Activated T-helper 1 cell treated with anti-CD3 and anti-CD28 coated beads, Interleukin-2, amount 50 U/mL, for 16 hours (primary cell): ENCODE results near the gene ZNRF4.

Source experiments
- DNase-seq, 2 donors: peaks; one replicate each; pipeline ENCODE4 v3.0.0-alpha.2; 2020; ENCODE audit warnings: low read depth in 1 of 2, low spot score in 1 of 2

ZNRF4 gene

DNA sequence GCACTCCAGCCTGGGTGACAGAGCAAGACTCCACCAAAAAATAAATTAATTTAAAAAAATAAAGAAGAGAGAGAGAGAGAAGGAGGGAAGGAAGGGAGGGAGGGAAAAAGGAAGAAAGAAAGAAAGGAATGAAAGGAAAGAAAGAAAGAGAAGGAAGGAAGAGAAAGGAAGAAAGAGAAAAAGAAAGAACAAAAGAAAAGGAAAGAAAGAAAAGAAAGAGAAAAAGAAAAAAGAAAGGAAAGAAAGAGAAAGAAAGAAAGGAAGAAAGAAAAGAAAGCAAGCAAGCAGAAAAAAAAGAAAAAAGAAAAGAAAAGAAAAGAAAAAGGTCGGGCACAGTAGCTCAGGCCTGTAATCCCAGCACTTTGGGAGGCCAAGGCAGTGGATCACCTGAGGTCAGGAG, 14.9 kb upstream of the ZNRF4 start:
- DNase-seq, result no peak

DNA sequence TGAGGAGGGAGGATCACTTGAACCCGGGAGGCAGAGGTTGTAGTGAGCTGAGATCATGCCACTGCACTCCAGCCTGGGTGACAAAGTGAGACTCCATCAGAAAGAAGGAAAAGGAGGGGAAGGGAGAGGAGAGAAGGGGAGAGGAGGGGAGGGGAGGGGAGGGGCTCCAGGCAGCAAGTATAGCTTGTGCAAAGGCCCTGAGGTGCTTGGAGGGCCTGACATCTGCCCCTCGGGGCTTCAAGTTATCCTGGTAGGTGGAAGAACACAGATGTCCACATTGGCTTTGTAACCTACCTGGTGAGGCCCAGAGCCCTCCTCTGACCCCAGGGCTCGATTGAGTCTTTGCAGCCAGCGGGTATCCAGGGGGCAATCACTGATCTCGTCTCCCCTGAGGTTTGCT, 11.5 kb upstream of the ZNRF4 start:
- DNase-seq, result no peak

DNA sequence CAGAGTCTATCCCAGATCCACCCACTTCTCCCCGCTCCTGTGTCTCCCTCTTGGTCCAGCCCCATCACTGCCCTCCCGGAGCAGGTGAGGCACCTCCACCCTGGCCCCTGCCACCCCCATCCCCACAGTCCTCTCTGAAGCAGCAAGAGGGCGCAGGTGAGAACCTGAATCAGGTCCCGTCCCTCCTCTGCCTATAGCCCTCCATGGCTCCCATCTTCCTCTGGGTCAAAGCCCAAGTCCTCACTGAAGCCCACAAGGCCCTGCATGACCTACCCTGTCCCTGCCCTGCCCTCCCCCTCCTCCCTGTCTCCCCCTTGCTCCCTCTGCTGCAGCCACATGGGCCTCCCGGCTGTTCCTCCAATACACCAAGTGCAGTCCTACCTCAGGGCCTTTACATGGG, 10.8 kb upstream of the ZNRF4 start:
- no peak for DNase-seq

DNA sequence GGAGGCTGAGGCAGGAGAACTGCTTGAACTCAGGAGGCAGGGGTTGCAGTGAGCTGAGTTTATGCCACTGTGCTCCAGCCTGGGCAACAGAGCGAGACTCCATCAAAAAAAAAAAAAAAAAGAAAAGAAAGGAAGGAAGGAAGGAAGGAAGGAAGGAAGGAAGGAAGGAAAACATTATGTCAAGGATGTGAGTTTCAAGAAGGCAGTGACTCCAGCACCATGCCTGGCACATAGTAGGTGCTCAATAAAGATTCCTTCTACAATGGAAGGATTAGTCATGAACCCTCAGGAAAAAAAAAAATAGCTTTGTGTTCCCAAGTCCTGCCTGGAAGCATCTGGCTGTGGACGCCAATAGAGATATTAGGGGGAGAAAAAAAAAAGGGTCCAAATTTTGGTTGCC, 10.1 kb upstream of the ZNRF4 start:
- DNase-seq, result no peak

DNA sequence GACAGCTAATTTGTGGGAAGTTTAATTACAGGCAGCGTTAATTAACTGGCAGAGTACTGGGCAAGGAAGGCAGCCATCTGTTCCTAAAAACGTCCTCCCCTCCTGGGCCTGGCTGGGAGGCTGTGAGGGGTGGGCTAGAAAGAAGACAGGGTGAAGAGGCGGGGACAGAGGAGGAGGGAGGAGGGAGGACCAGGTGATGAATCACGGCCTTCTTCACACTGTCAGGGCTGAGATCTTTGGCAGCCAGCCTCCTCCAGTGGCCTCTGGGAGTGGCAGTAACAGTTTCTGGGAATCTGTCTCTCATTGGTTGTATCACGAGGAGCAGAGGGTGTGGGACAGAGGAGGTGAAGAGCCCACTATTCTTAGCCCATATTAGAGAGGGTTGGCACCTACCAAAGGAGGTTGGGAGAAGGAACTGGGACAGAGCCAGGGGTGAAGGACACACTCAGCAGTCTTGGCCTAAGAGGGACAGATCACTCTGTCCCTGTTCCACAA, 9.6 kb upstream of the ZNRF4 start:
- DNase-seq, result no peak

DNA sequence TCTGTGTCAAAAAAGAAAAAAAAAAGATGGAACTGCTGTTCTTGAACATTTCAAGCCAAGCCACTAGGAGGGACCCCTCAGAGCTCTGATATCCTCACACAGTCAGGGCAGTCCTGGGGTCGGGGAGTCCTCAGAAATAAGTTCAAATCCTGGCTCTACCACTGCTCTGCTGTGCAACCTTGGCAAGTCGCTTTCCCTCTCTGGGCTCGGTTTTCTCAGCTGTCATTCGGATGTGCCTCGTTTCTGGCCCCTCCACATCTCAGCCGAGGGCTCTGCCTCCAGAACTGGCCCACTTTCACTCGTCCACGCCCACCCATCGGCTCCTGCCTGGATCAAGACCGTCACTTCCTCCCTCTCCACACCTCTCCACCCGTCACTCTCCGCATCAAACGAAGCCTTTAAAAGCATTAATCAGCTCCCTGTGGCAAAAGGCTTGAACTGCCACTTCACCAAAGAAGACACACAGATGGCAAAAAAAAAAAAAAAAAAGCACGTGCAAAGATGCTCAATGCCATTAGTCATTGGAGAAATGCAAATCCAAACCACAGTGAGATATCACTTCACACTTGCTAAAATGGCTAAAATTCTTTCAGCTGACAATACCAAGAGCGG, 7.4 kb upstream of the ZNRF4 start:
- DNase-seq, result no peak

DNA sequence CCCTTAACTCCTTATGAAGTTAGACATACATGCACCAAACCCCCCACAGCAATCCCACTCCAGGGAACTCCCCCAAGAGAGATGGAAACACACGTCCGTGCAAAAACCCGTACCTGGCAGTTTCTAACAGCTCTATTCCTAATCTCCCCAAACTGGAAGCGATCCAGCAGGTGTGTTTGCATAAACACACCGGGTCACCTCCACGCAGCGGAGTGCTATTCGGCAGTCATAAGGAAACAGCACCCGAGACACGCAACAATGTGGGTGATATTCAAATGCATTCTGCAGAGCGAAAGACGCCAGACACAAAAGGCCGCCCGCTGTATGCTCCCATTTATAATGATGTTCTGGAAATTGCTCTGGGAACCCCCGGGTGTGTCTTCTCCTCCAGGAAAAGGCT, 6.8 kb upstream of the ZNRF4 start:
- no peak for DNase-seq

DNA sequence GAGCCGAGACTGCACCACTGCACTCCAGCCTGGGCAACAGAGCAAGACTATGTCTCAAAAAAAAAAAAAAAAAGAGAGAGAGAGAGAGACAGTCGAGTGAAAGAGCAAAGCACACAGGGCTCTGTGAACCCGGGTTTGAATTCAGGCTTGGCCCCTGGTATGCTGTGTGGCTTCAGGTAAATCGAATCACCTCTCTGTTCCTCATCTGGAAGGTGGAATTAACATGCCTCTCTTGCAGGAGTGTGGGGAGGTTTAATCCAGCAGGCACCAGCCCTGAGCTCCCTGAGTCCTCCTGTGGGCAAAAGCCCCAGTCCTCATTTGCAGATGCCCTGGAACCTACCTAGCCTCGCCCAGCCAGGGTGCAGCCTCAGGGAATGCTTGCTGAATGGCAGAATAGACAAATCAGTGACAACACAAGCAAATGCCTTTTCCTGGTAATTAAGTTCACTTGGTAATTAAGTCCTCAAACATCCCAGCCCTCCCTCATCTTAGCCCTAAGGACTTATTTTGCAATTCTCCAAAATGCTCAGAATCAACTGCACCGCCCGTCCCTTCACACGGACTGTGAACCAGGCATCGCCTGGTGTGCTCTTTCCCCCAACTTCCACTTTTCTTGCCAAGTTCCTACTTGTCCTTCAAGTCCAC, 4.6 kb upstream of the ZNRF4 start:
- no peak for DNase-seq

DNA sequence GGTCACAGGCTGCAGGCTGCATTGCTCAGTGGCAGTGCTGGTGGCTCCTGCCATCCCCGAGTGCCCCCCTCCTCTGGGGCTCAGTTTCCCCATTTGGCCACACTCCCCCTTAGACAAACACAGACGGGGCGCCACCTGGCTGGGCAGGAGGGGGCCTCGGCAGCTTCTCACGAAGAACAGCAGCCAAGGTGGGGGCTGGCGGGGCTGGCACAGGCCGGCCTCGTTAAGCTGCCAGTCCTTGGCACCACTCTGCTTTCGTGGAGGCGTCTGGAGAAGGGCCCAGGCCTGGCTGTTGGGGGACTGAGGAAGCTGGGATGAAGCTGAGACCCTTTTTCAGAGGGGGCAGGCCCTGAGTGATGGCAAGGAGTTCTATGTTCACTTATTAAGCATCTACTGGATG, 3.7 kb upstream of the ZNRF4 start:
- no peak for DNase-seq

DNA sequence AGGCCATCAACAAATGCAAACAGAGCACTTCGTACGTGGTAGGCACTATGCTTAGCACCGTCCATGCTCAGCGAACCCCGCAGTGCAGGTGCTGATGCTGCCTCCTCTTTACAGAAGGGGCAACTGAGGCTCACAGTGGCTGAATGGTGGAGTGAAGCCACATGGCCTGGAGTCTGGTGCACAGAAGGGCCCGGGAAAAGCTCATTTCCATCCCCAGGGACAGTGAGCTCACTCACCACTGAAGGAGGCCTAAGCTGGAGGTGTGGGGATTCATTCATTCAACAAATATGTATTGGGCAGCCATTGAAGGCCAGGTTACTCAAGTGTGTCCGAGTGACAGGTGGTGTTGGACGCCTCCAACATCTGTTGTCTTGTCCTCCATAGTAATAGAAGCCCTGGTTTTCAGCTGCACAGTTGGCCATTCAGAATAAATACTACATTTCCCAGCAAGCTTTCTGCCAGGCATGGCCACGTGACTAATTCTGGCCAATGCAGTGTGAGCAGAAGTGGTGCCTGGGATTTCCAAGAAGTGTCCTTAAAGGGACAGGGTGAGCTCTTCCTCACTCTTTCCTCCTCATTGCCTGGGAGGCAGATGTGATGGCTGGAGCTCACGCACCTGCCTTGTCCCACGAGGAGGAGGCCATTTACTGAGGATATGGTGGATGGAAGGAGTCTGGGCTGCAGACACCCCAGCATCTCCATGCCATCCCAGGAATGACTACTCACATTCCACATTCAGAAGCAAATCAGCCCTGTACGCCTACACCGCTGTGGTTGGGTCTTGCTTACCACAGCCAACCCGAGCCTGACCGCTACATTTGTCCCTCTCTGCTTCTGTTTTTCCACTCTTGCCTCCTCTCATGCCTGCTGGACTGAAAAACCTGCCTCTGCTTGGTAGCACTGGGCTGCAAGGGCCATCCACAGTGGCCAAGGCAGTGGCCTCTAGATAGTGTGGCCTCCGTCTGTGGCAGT, 2.3 kb upstream of the ZNRF4 start:
- DNase-seq, result no peak

DNA sequence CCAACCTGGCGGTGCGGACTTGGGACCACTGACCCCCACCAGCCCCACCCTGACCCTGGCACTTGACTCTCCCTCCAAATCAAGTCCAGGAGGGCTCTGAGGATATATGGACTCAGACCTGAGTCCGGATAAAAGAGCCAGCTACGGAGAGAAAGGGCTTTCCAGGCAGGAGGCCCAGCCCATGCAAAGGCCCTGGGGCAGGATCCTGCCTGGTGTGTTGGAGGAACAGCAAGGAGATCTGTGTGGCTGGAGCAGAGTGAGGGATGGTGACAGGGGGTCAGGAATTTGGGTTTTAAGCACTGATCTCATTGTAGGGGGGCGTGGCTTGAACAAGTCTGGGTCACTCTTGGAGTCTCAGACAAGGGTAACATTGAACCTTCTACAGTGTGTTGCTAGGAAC, 474 bp upstream of the ZNRF4 start:
- DNase-seq, result no peak

DNA sequence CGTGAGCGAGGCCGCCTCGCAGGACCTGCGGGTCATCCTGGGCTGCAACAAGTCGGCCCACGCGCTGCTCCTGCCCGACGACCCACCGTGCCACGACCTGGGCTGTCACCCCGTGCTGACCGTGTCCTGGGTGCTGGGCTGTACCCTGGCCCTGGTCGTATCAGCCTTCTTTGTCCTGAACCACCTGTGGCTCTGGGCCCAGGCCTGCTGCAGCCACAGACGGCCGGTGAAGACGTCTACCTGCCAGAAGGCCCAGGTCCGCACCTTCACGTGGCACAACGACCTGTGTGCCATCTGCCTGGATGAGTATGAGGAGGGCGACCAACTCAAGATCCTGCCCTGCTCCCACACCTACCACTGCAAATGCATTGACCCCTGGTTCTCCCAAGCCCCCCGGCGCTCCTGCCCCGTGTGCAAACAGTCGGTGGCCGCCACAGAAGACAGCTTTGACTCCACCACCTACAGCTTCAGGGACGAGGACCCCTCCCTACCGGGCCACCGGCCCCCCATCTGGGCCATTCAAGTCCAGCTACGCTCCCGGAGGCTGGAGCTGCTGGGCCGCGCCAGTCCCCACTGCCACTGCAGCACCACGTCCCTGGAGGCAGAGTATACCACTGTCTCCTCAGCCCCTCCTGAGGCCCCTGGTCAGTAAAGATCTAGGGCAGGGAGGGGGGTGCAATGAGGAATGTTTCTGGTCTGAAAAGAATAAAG, 1.1 kb downstream of the ZNRF4 start:
- DNase-seq, result no peak

DNA sequence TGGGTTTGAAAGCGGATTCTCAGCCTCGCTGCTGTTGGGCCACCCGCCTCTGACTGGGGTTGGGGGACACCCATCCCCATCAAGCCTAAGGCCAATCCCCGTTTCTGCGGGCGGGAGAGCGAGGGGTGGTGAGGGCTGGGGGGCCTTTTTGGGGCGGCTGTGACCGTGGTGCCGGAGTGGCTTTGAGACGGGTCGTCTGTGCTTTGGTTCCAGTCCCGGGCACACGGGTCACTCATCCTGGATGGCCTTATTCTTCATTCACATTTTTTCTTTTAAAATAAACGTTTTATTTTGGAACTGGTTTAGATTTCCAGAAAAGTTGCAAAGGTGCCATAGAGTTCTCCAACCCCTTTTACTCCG, 1.6 kb downstream of the ZNRF4 start:
- DNase-seq, result no peak

DNA sequence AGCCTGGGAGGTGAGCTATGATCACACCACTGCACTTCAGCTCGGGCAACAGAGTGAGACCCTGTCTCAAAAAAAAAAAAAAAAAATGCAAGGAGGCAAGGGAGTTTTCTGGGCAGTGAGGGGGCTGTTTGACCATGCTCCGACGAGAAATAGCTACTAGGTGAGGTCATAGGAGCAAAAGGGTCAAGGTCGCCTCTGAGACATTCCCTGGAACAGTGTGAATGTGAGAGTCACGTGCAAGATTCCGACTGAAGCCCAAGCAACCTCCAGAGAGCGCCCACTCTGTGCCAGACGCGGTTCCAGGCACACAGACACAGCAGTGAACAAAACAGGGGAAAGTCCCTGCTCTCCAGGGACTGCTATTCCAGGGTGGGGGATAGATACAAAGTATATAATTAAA, 2.5 kb downstream of the ZNRF4 start:
- DNase-seq, result no peak

DNA sequence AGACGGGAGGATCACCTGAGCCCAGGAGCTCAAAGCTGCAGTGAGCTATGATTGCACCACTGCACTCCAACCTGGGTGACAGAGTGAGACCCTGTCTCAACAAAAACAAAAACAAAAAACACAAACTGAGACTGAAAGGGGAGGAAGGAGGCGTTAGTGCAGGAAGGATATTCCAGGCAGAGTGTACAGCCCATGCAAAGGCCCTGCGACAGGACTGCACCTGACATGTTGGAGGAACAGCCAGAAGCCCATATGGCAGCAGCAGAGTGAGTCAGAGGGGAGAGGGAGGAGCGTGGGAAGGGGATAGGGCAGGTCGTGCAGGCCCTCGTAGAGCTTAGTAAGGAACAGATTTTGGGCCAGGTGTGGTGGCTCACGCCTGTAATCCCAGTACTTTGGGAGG, 3.2 kb downstream of the ZNRF4 start:
- DNase-seq, result no peak

DNA sequence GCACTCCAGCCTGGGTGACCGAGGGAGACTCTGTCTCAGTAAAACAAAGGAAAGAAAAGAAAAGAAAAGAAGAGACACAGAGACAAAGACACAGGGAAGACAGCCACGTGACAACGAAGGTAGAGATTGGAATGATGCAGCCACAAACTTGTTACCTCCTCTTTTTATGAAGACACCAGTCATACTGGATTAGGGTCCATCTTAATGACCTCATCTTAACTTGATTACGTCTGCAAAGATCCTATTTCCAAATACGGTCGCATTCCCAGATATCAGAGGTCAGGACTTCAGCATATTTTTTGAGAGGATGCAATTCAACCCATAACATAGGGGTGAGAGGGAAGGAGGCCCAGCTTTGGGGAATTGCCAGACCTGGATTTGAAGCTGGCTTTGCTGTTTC, 4.1 kb downstream of the ZNRF4 start:
- no peak for DNase-seq

DNA sequence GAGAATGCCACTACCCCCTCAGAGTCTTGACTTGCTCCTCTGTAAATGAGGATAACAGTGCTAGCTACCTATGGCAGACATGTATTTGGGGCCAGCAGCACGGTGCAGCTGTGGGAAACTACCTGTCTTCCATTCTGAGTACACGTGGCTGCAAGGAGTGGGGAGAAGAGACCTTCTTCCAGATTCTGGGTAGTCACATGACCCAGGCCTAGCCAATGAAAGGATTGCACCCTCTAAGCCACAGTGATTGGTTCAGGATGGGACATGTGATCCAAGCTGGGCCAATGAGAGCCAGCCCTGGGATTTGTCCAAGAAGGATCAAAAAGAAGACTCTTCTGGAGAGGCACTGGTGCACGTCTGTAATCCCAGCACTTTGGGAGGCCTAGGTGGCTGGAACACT, 5.5 kb downstream of the ZNRF4 start:
- DNase-seq, result no peak

DNA sequence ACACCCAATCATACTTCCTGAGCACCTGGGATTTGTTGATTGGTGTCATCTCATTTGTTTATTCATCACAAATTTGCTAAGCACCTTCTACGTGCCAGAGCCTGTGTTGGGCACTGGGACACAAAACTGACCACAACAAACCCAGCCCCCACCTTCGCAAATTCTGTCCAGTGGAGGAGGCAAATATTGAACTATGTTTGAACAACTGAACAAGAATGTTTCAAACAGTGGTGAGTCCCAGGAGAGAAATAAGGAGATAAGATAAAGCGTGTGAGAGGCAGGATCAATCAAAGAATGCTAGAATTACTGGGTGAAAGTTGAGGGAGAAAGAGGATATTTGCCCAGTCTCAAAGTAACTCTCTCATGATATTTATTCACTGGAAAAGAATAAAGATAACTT, 8.7 kb downstream of the ZNRF4 start:
- no peak for DNase-seq

DNA sequence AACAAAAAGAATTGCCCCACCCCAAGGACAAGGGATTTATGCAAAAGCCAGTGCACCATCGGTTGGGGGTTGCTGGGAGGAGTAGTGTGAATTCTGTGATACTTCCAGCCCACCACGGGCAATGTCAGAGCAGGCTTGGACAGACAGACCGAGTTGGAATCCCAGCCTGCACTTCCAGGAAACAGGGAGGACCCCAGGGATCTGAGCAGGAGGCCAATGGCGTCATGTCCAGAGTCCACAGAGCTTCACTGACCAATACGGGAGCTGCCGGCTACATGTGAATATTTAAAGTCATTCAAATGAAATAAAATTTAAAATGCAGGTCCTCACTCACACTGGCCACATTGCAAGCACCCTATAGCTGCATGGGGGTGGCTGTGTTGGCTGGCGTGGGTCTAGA, 10.9 kb downstream of the ZNRF4 start:
- no peak for DNase-seq

DNA sequence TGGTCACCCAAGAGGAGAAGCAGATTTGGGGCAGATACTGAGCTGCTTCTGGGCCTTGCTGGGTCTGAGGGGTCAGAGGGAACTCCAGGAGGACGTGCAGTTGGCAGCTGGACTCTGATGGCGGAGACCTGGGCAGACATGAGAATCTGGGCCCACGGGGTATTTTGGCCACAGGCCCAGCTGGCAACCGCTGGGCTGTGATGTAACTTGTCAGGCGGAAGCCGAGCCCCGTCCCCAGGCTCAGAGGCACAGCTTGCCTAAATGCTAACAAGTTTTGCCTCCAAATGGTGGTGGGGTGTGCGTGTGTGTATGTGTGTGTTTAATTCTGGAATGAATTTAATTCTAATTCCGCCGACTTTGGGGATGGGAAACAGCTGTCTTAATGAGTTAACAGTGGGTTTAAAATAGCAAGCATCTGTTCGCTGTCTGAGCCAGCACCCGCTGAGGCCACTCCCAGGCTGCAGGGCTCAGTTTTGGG, 11.6 kb downstream of the ZNRF4 start:
- no peak for DNase-seq

DNA sequence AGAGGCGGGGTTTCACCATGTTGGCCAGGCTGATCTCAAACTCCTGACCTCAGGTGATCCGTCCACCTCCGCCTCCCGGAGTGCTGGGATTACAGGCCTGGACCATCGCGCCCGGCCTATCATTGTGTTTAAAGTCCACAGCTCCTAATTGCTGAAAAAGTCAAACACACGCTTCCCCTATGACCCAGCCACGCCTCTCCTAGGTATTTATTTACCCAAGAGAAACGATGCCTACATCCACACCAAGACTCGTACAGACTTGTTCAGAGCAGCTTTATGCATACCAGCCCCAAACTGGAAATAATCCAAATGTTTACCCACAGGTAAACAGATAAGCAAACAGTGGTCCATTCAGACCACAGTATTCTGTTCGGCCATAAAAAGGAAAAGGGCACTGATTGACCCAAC, 15.1 kb downstream of the ZNRF4 start:
- no peak for DNase-seq
